Measurements from ENCODE around the gene LGALS7B.
"Not testable (repeated sequence)": the region's sequence is repeated elsewhere in the genome, so short reads cannot be mapped to it uniquely, and the experiment has no call there.

The LGALS7B gene

GRCh38 chr19:38770228-38770948 lies 18.6 kb upstream of the LGALS7B start:
- not testable (repeated sequence) for DNase-seq

- DNase-seq, result not testable (repeated sequence)
These were observed 18.1 kb upstream of the LGALS7B start for GRCh38 chr19:38770949-38771275.

GRCh38 chr19:38771569-38771968 lies 17.4 kb upstream of the LGALS7B start:
- DNase-seq, result not testable (repeated sequence)

GRCh38 chr19:38773469-38774177 lies 15.4 kb upstream of the LGALS7B start, which contains the start of gene LGALS7:
Gene LGALS7 (minus strand): TSS chr19:38773517. CDS start chr19:38773492, 25 bp downstream.
- DNase-seq, result no peak

GRCh38 chr19:38774181-38774950 lies 14.6 kb upstream of the LGALS7B start:
- no peak for DNase-seq

- no peak for DNase-seq
These were observed 10.3 kb upstream of the LGALS7B start for GRCh38 chr19:38778733-38779132.

- DNase-seq, result no peak
These were observed 8.6 kb upstream of the LGALS7B start for GRCh38 chr19:38780443-38780842.

- no peak for DNase-seq
These were observed 7.9 kb upstream of the LGALS7B start for GRCh38 chr19:38781058-38781457.

- DNase-seq, result not testable (repeated sequence)
These were observed 6.8 kb upstream of the LGALS7B start for GRCh38 chr19:38782212-38782611.

- DNase-seq, result no peak
These were observed 4.8 kb upstream of the LGALS7B start for GRCh38 chr19:38784224-38784623.

- DNase-seq, result no peak
These were observed 3.8 kb upstream of the LGALS7B start for GRCh38 chr19:38785187-38785699.

GRCh38 chr19:38786061-38786460 lies 2.9 kb upstream of the LGALS7B start:
- DNase-seq, result not testable (repeated sequence)

- no peak for DNase-seq
These were observed 2.3 kb upstream of the LGALS7B start for GRCh38 chr19:38786572-38787265.

GRCh38 chr19:38790507-38791403 lies 1.8 kb downstream of the LGALS7B start:
- not testable (repeated sequence) for DNase-seq

- not testable (repeated sequence) for DNase-seq
These were observed 2.6 kb downstream of the LGALS7B start for GRCh38 chr19:38791451-38792064.

- no peak for DNase-seq
These were observed 3.5 kb downstream of the LGALS7B start for GRCh38 chr19:38792250-38793111.

- DNase-seq, result no peak
These were observed 4.2 kb downstream of the LGALS7B start for GRCh38 chr19:38793177-38793576.

GRCh38 chr19:38793671-38794070 lies 4.7 kb downstream of the LGALS7B start:
- no peak for DNase-seq

GRCh38 chr19:38795549-38795948 lies 6.5 kb downstream of the LGALS7B start:
- no peak for DNase-seq

GRCh38 chr19:38796154-38796553 lies 7.2 kb downstream of the LGALS7B start:
- DNase-seq, result no peak

All from NCI-H2107 (cell line).